Spleen (tissue), 11 donors: ENCODE results near the gene CLASRP. TPM values are rescaled to one million over a fixed set of nuclear protein-coding genes. Genes with fewer than 3 reads are reported as not detected.

Experiments
- DNase-seq: peaks from one replicate; pipeline ENCODE4 v3.0.0-alpha.2; 2020
- H3K27ac ChIP-seq, 8 donors: fragments of 200-600 bp; sonication (generic) in 7 of 8; 1 replicate in 4 of 8; 2 replicates in 4 of 8; pipeline versions ENCODE4 v1.5.0 to v1.8.0; 2016 to 2021; ENCODE audit warnings: inconsistent platforms in 4 of 8, mild to moderate bottlenecking in 4 of 8, moderate library complexity in 1 of 8
- H3K27me3 ChIP-seq, 7 donors: fragments of 200-600 bp; sonication (generic) in 6 of 7; replicated peaks in 1 of 7; 1 replicate in 4 of 7; 2 replicates in 3 of 7; pipeline versions ENCODE4 v1.5.0 to v1.8.0; 2016 to 2021; ENCODE audit warnings: inconsistent platforms in 3 of 7, mild to moderate bottlenecking in 1 of 7
- H3K36me3 ChIP-seq, 6 donors: fragments of 200-600 bp; sonication (generic) in 5 of 6; 1 replicate in 4 of 6; 2 replicates in 2 of 6; pipeline versions ENCODE4 v1.5.0 to v1.8.0; 2016 to 2021; ENCODE audit warnings: inconsistent platforms in 2 of 6
- H3K4me1 ChIP-seq, 6 donors: fragments of 200-600 bp; sonication (generic) in 5 of 6; 1 replicate in 3 of 6; 2 replicates in 3 of 6; pipeline versions ENCODE4 v1.5.0 to v1.8.0; 2016 to 2021; ENCODE audit warnings: inconsistent platforms in 3 of 6
- H3K4me3 ChIP-seq, 8 donors: fragments of 200-600 bp; sonication (generic) in 7 of 8; 1 replicate in 4 of 8; 2 replicates in 4 of 8; pipeline versions ENCODE4 v1.5.0 to v1.8.0; 2016 to 2021; ENCODE audit warnings: inconsistent platforms in 4 of 8, mild to moderate bottlenecking in 4 of 8, moderate library complexity in 2 of 8
- H3K9me3 ChIP-seq, 8 donors: fragments of 200-600 bp; sonication (generic) in 7 of 8; 1 replicate in 4 of 8; 2 replicates in 4 of 8; pipeline versions ENCODE4 v1.5.0 to v1.8.0; 2016 to 2021; ENCODE audit warnings: inconsistent platforms in 4 of 8
- CTCF ChIP-seq, 11 experiments: fragments of 200-600 bp in 7 of 11; fragments of 450-650 bp in 4 of 11; sonication (generic) in 4 of 11; IDR thresholded peaks in 8 of 11; conservative IDR thresholded peaks in 3 of 11; 1 replicate in 7 of 11; 2 replicates in 4 of 11; pipeline versions ENCODE4 v1.4.0 to v1.8.0; 2016 to 2021; ENCODE audit warnings: antibody characterized with exemption in 11 of 11, inconsistent platforms in 4 of 11, mild to moderate bottlenecking in 1 of 11
- POLR2A ChIP-seq, 3 donors: fragments of 450-650 bp; IDR thresholded peaks; one replicate each; pipeline ENCODE4 v1.5.1; 2017; ENCODE audit warnings: antibody characterized with exemption in 3 of 3, mild to moderate bottlenecking in 1 of 3
- POLR2AphosphoS5 ChIP-seq, 3 donors: sonication (generic); formaldehyde crosslinking; IDR thresholded peaks; one replicate each; pipeline ENCODE4 v1.5.1; 2017; ENCODE audit warnings: antibody characterized with exemption in 3 of 3
- WGBS, 5 donors: extraction: QIAGEN DNeasy Blood & Tissue Kit in 3 of 5; methylation state at CpG; one replicate each; pipeline versions ENCODE4 v1.1.5 to v1.1.7; 2013 to 2018; 5-methylcytosine and 5-hydroxymethylcytosine counted together
- intact Hi-C: fragments of 100-400 bp; cut with DNase I; formaldehyde crosslinking; loops from one replicate; pipeline ENCODE4 v1.15.0; 2023; ENCODE audit warnings: low total_unique reads
- polyA plus RNA-seq, 3 donors: library from polyadenylated mRNA; stranded (reverse); fragments of 200-250 nt; gene quantifications; one replicate each; pipeline ENCODE4 v1.2.1, GENCODE V29; 2013
- total RNA-seq, 7 donors: library from RNA; depleted of rRNA in 3 of 7; stranded (reverse); fragments of >200 nt in 3 of 7; fragmentation: NEBNext Ultra II Directional in 4 of 7; extraction: Animal tissue kit (Norgen Biotek cat#: 25700) in 4 of 7; gene quantifications; one replicate each; pipeline versions ENCODE4 v1.1.0 to v1.2.1, GENCODE V29; 2016 to 2021
- donor health status: healthy with polysubstance abuse.
- donor health status: DM: no; HTN: no; CAD: no; lungs with moderate emphysema.
- donor health status: DM: no; HTN: no; CAD: no.
- donor health status: Bipolar disorder and iron deficiency.
- donor health status: healthy.
- donor health status: DM: no; HTN: no; CAD: no.
- donor health status: DM: yes; HTN: yes; CAD: no.

CLASRP gene
- total and polyA plus RNA-seq, 10 donors, result 61.3 to 215 (median 145) TPM

DNA sequence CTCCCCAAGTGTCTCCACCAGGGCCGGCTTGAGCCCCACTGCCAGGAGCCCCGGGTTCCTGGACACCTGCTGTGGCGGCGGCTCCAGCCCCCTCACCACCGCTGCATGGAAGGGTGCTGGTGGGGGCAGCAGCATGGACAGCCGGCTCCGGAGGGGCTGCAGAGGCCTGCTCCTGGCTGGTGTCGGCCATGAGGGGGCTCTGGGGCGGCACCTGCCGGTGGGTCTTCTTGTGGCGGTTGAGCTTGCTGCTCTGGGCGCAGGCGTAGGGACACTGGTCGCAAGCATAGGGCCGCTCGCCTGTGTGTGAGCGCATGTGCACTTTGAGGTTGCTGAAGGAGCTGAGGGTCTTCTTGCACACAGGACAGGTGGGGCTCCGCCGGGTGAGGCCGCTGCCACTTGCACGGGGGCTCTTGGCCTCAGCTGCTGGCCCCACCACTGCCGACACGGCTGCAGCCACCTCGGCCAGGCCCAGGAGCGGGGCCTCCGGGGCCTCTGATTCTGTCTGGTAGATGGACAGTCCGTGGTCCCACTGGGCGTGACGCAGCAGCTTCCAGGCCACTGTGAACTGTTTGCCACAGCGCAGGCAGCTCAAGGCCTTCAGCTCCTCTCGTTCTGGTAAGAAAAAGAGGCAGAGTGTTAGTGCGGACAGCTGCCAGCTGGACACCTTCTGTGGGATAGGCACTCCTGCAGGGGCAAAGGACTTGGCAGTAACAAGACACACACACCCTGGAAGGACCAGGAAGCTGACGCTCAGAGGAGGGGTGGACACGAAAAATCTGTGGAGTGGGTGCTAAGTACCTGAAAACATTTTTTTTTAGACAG lies 33.3 kb downstream of the CLASRP start:
- H3K36me3 ChIP-seq, result peaks cover 3 to 74% (median 59%) of the 10 kb centered on the region in 6 donors
- H3K4me3 ChIP-seq, result no peak overlapping the region
- intact Hi-C loops, result no loop called here

GRCh38 chr19:45074744-45075300 lies 36.0 kb downstream of the CLASRP start:
- Histone ChIP-seq H3K4me1 (peaks cover 14 to 68% (median 49%) of the 10 kb centered on the region in 6 donors), H3K9me3 (no peaks in the 10 kb centered on the region), H3K27me3 (no peaks in the 10 kb centered on the region), H3K4me3 (peak overlapping the region in 7 of 8 donors; percentile 73 to 94 (median 79)), H3K27ac (peak overlapping the region; percentile 80 to 94 (median 90)), H3K36me3 (peaks cover 0 to 47% (median 32%) of the 10 kb centered on the region in 6 donors)
- TF ChIP-seq CTCF (IDR thresholded peaks at IDR 0.05 in 8 of 11, conservative IDR thresholded peaks at IDR 0.05 in 3 of 11), result no peak
- DNase-seq, result no peak
- intact Hi-C loops, result no loop called here
- WGBS, 5 donors, result 43 to 74% (median 48%) methylated on average over 6 to 11 of the region's 11 CpGs

More for the DNA sequence above, 33.3 kb downstream of the CLASRP start:
- Histone ChIP-seq H3K27ac (peak overlapping the region in 1 of 8 donors; percentile 11), H3K27me3 (no peaks in the 10 kb centered on the region), H3K4me1 (peaks cover 8 to 43% (median 27%) of the 10 kb centered on the region in 6 donors), H3K9me3 (no peaks in the 10 kb centered on the region)
- TF ChIP-seq CTCF (IDR thresholded peaks at IDR 0.05 in 8 of 11, conservative IDR thresholded peaks at IDR 0.05 in 3 of 11) (no peak), POLR2AphosphoS5 (IDR thresholded peaks at IDR 0.05) (peak in 1 of 3 donors; percentile 55), POLR2A (IDR thresholded peaks at IDR 0.05) (no peak)
- DNase-seq, result no peak
- 69 to 92% (median 90%) methylated on average over 5 to 34 of the region's 34 CpGs for WGBS, 5 donors

DNA sequence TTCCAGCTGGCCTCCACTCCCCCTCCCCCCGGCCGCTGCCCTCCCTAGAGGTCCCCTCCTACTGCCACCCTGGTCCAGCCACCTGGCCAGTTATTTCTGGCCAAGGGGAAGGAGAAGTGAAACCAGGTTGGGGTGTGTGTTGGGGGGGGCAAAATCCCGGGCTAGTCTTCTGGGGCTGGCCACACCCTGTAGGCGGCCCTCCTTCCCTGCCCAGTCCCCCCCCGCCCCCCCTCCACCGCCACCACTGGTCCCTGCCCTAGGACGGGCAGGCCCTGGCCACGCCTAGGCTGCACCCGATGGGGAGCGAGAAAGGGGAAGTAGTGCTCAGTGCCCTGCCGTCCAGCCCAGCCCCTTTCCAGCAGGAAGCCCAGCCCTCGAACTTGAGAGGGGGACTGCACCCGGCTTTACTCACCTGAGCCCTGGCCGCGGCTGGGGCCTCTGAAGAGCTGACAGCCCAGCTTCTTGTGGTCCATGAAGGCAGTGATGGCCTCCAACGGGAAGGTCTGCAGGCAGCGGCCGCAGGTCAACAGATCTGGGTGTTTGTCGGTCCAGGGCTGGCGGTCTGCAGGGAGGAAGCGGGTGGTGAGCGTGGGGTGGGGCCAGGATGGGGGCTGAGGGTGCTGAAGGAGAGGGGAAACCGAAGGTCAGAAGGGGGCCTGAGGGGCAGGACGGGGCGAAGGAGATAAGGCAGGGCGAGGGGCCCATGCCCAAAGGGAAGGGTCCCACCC lies 36.6 kb downstream of the CLASRP start:
- Histone ChIP-seq H3K4me3 (peak overlapping the region; percentile 56 to 94 (median 78)), H3K36me3 (peaks cover 0 to 41% (median 26%) of the 10 kb centered on the region in 6 donors), H3K27ac (peak overlapping the region; percentile 80 to 94 (median 90)), H3K4me1 (peaks cover 20 to 74% (median 55%) of the 10 kb centered on the region in 6 donors), H3K9me3 (no peaks in the 10 kb centered on the region), H3K27me3 (no peaks in the 10 kb centered on the region)
- peak; percentile 77 to 87 (median 83) for TF ChIP-seq POLR2AphosphoS5 (IDR thresholded peaks at IDR 0.05)
- TF ChIP-seq CTCF (IDR thresholded peaks at IDR 0.05 in 8 of 11, conservative IDR thresholded peaks at IDR 0.05 in 3 of 11), result no peak
- TF ChIP-seq POLR2A (IDR thresholded peaks at IDR 0.05), result peak in 1 of 3 donors; percentile 20
- 2 to 5% (median 3%) methylated on average over 14 to 25 of the region's 26 CpGs for WGBS, 5 donors
- intact Hi-C loops, result no loop called here
- peak; percentile 98 for DNase-seq
